Ishikawa (cell line): Measurements from ENCODE around the gene NABP2.

Experiments used
- CEBPB ChIP-seq: IDR thresholded peaks from 2 replicates; pipeline ENCODE4 v1.6.1; 2012
- CREB1 ChIP-seq: IDR thresholded peaks from 2 replicates; pipeline ENCODE4 v1.6.1; 2012; ENCODE audit warnings: low read depth
- EGR1 ChIP-seq: IDR thresholded peaks from 2 replicates; pipeline ENCODE4 v1.6.1; 2012
- EP300 ChIP-seq: IDR thresholded peaks from 2 replicates; pipeline ENCODE4 v1.6.1; 2012; ENCODE audit warnings: borderline replicate concordance
- FOXM1 ChIP-seq: IDR thresholded peaks from 2 replicates; pipeline ENCODE4 v1.6.1; 2012; ENCODE audit warnings: low read depth, borderline replicate concordance
- MAX ChIP-seq: IDR thresholded peaks from 2 replicates; pipeline ENCODE4 v1.6.1; 2012
- NFIC ChIP-seq: IDR thresholded peaks from 2 replicates; pipeline ENCODE4 v1.6.1; 2012
- RAD21 ChIP-seq: IDR thresholded peaks from 2 replicates; pipeline ENCODE4 v1.6.1; 2012; ENCODE audit warnings: low read depth
- REST ChIP-seq: IDR thresholded peaks from 2 replicates; pipeline ENCODE4 v1.6.1; 2012; ENCODE audit warnings: low read depth, mild to moderate bottlenecking
- TAF1 ChIP-seq: IDR thresholded peaks from 2 replicates; pipeline ENCODE4 v1.6.1; 2012; ENCODE audit warnings: low read depth, mild to moderate bottlenecking
- TCF12 ChIP-seq: IDR thresholded peaks from 2 replicates; pipeline ENCODE4 v1.6.1; 2012; ENCODE audit warnings: low read depth
- TEAD4 ChIP-seq: IDR thresholded peaks from 2 replicates; pipeline ENCODE4 v1.6.1; 2012
- USF1 ChIP-seq: IDR thresholded peaks from 2 replicates; pipeline ENCODE4 v1.6.1; 2012
- YY1 ChIP-seq: IDR thresholded peaks from 2 replicates; pipeline ENCODE4 v1.6.1; 2012; ENCODE audit warnings: low read depth
- ZBTB7A ChIP-seq: IDR thresholded peaks from 2 replicates; pipeline ENCODE4 v1.6.1; 2012; ENCODE audit warnings: low read depth

Gene NABP2

GRCh38 chr12:56192582-56192981 lies 31.6 kb upstream of the NABP2 start:
- TF ChIP-seq NFIC (no peak), TAF1 (no peak), USF1 (no peak), RAD21 (no peak), CEBPB (no peak), EP300 (no peak), YY1 (no peak), MAX (no peak), EGR1 (no peak), TEAD4 (no peak), REST (no peak), CREB1 (no peak), TCF12 (no peak), FOXM1 (no peak), ZBTB7A (no peak)

- no peak for TF ChIP-seq NFIC
- TF ChIP-seq TCF12, result no peak
- TF ChIP-seq TEAD4, result no peak; the same call in 1 of the 2 replicates
- peak; percentile 95 for TF ChIP-seq RAD21
- TF ChIP-seq EGR1, result no peak; the same call in 1 of the 2 replicates
- TF ChIP-seq EP300, result no peak
- TF ChIP-seq ZBTB7A, result no peak
- no peak for TF ChIP-seq FOXM1
- no peak for TF ChIP-seq CREB1
- no peak for TF ChIP-seq CEBPB
- no peak for TF ChIP-seq TAF1
- TF ChIP-seq YY1, result peak; percentile 90
Observed at GRCh38 chr12:56193025-56193578, 31.0 kb upstream of the NABP2 start.

GRCh38 chr12:56196818-56197550 lies 27.2 kb upstream of the NABP2 start:
- TF ChIP-seq TEAD4, result peak; percentile 30; the same call in 1 of the 2 replicates

- TF ChIP-seq NFIC, result no peak
- TF ChIP-seq CREB1, result no peak
- no peak for TF ChIP-seq USF1
- TF ChIP-seq TCF12, result no peak
- TF ChIP-seq EP300, result no peak
- no peak for TF ChIP-seq EGR1
- no peak for TF ChIP-seq RAD21
- no peak for TF ChIP-seq TEAD4
- TF ChIP-seq ZBTB7A, result no peak
- no peak for TF ChIP-seq REST
- no peak for TF ChIP-seq FOXM1
Observed at GRCh38 chr12:56197921-56198635, 26.1 kb upstream of the NABP2 start.

- TF ChIP-seq TCF12, result no peak
- 0 out of 2 replicates have a peak, but pooled peaks have one; percentile 9 for TF ChIP-seq TEAD4
- no peak for TF ChIP-seq REST
Observed at GRCh38 chr12:56198836-56199235, 25.3 kb upstream of the NABP2 start.
